SK-N-SH (cell line): ENCODE measurements around the gene GPR119. TPM values are rescaled to one million over a fixed set of nuclear protein-coding genes. Genes with fewer than 3 reads are reported as not detected.

Source experiments
- CTCF ChIA-PET: fragments of 300-600, 350-600 bp; formaldehyde crosslinking; extraction: SDS; loops from one replicate; lab custom pipeline; 2021; lab: Yijun Ruan, JAX
- POLR2A ChIA-PET: fragments of 350-600 bp; sonication (Branson Sonifier 250); formaldehyde crosslinking; extraction: SDS; loops from one replicate; lab custom pipeline; 2020; ENCODE audit warnings: antibody characterized with exemption, inconsistent platforms; lab: Yijun Ruan, JAX
- DNase-seq: peaks from one replicate; pipeline ENCODE4 v3.0.0; 2012
- H2AFZ ChIP-seq: fragments of 200-600 bp; sonication (generic); 2 replicates; pipeline ENCODE4 v1.8.1; 2016; ENCODE audit warnings: antibody characterized with exemption, mild to moderate bottlenecking, low read depth
- H3F3A ChIP-seq: fragments of 200-600 bp; sonication (generic); replicated peaks from 2 replicates; pipeline ENCODE3; 2016; ENCODE audit warnings: antibody characterized with exemption, mild to moderate bottlenecking; ENCODE audit not compliant: insufficient read depth
- H3K27ac ChIP-seq, 2 experiments: fragments of 200-500 bp in 1 of 2; fragments of 200-600 bp in 1 of 2; sonication (Bioruptor generic) in 1 of 2; sonication (generic), shearing (Covaris generic) in 1 of 2; 2 replicates each; pipeline versions ENCODE4 v1.5.1 to v1.6.1; 2014 to 2016; ENCODE audit warnings: low read depth in 2 of 2, inconsistent platforms in 1 of 2, low read length in 1 of 2, mild to moderate bottlenecking in 1 of 2, mixed read lengths in 1 of 2
- H3K27me3 ChIP-seq: fragments of 200-600 bp; sonication (generic), shearing (Covaris generic); 2 replicates; pipeline ENCODE4 v1.6.1; 2016; ENCODE audit warnings: mixed run types; ENCODE audit not compliant: insufficient read depth
- H3K36me3 ChIP-seq, 2 experiments: fragments of 200-500 bp in 1 of 2; fragments of 200-600 bp in 1 of 2; sonication (Bioruptor generic) in 1 of 2; sonication (generic) in 1 of 2; replicated peaks in 1 of 2; 2 replicates each; pipeline versions ENCODE3 to v1.5.1; 2014 to 2016; ENCODE audit warnings: low read length in 1 of 2, mild to moderate bottlenecking in 1 of 2; ENCODE audit not compliant: insufficient read depth in 2 of 2, control insufficient read depth in 1 of 2
- H3K4me1 ChIP-seq, 2 experiments: fragments of 200-500 bp in 1 of 2; fragments of 200-600 bp in 1 of 2; sonication (Bioruptor generic) in 1 of 2; sonication (generic), shearing (Covaris generic) in 1 of 2; 2 replicates each; pipeline versions ENCODE4 v1.5.1 to v1.6.1; 2014 to 2016; ENCODE audit warnings: low read depth in 1 of 2, low read length in 1 of 2, mixed run types in 1 of 2; ENCODE audit not compliant: insufficient read depth in 2 of 2, control insufficient read depth in 1 of 2
- H3K4me2 ChIP-seq: fragments of 200-600 bp; sonication (generic), shearing (Covaris generic); 2 replicates; pipeline ENCODE4 v1.6.1; 2017; ENCODE audit warnings: mixed run types
- H3K4me3 ChIP-seq, 2 experiments: fragments of 200-500 bp in 1 of 2; fragments of 200-600 bp in 1 of 2; sonication (Bioruptor generic) in 1 of 2; sonication (generic), shearing (Covaris generic) in 1 of 2; 2 replicates each; pipeline versions ENCODE4 v1.5.1 to v1.8.1; 2014 to 2016; ENCODE audit warnings: low read depth in 2 of 2, inconsistent platforms in 1 of 2, low read length in 1 of 2, mild to moderate bottlenecking in 1 of 2, mixed read lengths in 1 of 2, moderate library complexity in 1 of 2
- H3K79me2 ChIP-seq: fragments of 200-600 bp; sonication (generic); 2 replicates; pipeline ENCODE4 v1.8.1; 2017; ENCODE audit warnings: mild to moderate bottlenecking; ENCODE audit not compliant: insufficient read depth
- H3K9ac ChIP-seq: fragments of 200-600 bp; sonication (generic); 2 replicates; pipeline ENCODE4 v1.6.1; 2017; ENCODE audit warnings: mixed run types
- H3K9me2 ChIP-seq: fragments of 200-600 bp; sonication (generic); 2 replicates; pipeline ENCODE4 v1.6.1; 2017; ENCODE audit warnings: mixed run types
- H3K9me3 ChIP-seq: fragments of 200-600 bp; sonication (generic); 2 replicates; pipeline ENCODE4 v1.6.1; 2017; ENCODE audit warnings: mixed run types, mild to moderate bottlenecking, moderate library complexity
- H4K20me1 ChIP-seq: fragments of 200-600 bp; sonication (generic); 2 replicates; pipeline ENCODE4 v1.6.1; 2017; ENCODE audit warnings: mild to moderate bottlenecking, mixed run types; ENCODE audit not compliant: insufficient read depth
- CTCF ChIP-seq: fragments of 200-600 bp; sonication (generic); IDR thresholded peaks from 2 replicates; pipeline ENCODE4 v1.6.1; 2017; ENCODE audit warnings: antibody characterized with exemption, mild to moderate bottlenecking, moderate library complexity
- MEF2A ChIP-seq: IDR thresholded peaks from 2 replicates; pipeline ENCODE4 v1.4.0; 2012; ENCODE audit warnings: low read depth, borderline replicate concordance
- MXI1 ChIP-seq: IDR thresholded peaks from 2 replicates; pipeline ENCODE4 v1.6.1; 2012; ENCODE audit warnings: mild to moderate bottlenecking, low read depth, low read length, improper control_type of control experiment
- NFIC ChIP-seq: IDR thresholded peaks from 2 replicates; pipeline ENCODE4 v1.4.0; 2012; ENCODE audit warnings: borderline replicate concordance
- NRF1 ChIP-seq: IDR thresholded peaks from 2 replicates; pipeline ENCODE4 v1.6.1; 2012; ENCODE audit warnings: low read depth, mild to moderate bottlenecking, low read length
- REST ChIP-seq: IDR thresholded peaks from 2 replicates; pipeline ENCODE4 v1.6.1; 2012; ENCODE audit warnings: mild to moderate bottlenecking, low read depth, low read length, moderate library complexity
- TCF12 ChIP-seq: IDR thresholded peaks from 2 replicates; pipeline ENCODE4 v1.4.0; 2012
- USF1 ChIP-seq: IDR thresholded peaks from 2 replicates; pipeline ENCODE4 v1.4.0; 2012; ENCODE audit warnings: low read depth, borderline replicate concordance
- YY1 ChIP-seq: IDR thresholded peaks from 2 replicates; pipeline ENCODE4 v1.4.0; 2012; ENCODE audit warnings: low read depth, mild to moderate bottlenecking
- WGBS: methylation state at CpG from one replicate; pipeline ENCODE4 v1.1.6; 2017; ENCODE audit warnings: low lambda C conversion rate; 5-methylcytosine and 5-hydroxymethylcytosine counted together
- polyA plus RNA-seq, 3 experiments: library from polyadenylated mRNA; depleted of rRNA; stranded (reverse); fragments of >200 nt; gene quantifications; 2 replicates each; pipeline ENCODE4 v1.2.3, GENCODE V29; 2012
- TF ChIP-seq, protein P1 (sequence below): IDR thresholded peaks from 2 replicates; pipeline ENCODE4 v1.4.0; 2012; ENCODE audit warnings: low read depth, borderline replicate concordance

The GPR119 gene
- polyA plus RNA-seq, 1 of the 3 experiments (the other 2 are of a cell fraction), result not detected

DNA sequence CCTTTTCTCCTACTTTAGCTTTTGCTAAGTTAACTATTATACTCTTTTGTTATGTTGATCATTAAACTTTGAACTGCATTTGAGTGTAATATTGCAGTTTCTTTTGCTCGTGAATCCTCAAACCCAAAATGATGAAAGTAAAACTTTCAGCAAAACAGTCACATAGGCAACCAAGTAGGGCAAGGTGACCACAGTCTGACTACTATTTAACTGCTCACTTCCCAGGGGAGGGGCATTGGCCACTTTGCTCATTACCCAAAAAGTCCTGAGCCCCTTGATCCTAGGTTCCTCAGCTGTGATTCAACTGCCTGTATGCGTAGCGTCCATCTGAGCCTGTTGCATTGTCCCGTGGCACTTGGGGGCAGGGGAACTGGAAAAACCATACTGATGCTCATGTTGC, 33.3 kb upstream of the GPR119 start:
- no peaks in the 10 kb centered on the region; a peak in 1 of 4 replicates for H3K4me1 ChIP-seq
- no peak overlapping the region for H3K4me2 ChIP-seq
- no peak overlapping the region for H3K27ac ChIP-seq
- H3K27me3 ChIP-seq, result no peaks in the 10 kb centered on the region; the same call in 1 of the 2 replicates
- H3K4me3 ChIP-seq, result no peak overlapping the region
- TF ChIP-seq USF1 (no peak), MXI1 (no peak), NFIC (no peak), TCF12 (no peak), REST (no peak), CTCF (no peak), NRF1 (no peak), MEF2A (no peak), YY1 (no peak)
- TF ChIP-seq, protein P1, sequence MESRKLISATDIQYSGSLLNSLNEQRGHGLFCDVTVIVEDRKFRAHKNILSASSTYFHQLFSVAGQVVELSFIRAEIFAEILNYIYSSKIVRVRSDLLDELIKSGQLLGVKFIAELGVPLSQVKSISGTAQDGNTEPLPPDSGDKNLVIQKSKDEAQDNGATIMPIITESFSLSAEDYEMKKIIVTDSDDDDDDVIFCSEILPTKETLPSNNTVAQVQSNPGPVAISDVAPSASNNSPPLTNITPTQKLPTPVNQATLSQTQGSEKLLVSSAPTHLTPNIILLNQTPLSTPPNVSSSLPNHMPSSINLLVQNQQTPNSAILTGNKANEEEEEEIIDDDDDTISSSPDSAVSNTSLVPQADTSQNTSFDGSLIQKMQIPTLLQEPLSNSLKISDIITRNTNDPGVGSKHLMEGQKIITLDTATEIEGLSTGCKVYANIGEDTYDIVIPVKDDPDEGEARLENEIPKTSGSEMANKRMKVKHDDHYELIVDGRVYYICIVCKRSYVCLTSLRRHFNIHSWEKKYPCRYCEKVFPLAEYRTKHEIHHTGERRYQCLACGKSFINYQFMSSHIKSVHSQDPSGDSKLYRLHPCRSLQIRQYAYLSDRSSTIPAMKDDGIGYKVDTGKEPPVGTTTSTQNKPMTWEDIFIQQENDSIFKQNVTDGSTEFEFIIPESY, result no peak
- TF ChIP-seq, all 33 proteins: peak for 0
- peaks cover 6 to 17% of the 10 kb centered on the region in 2 experiments for H3K36me3 ChIP-seq
- ChIA-PET POLR2A (no interaction called here), CTCF (no interaction called here)
- no peaks in the 10 kb centered on the region for H3K9me3 ChIP-seq
- H3K9me2 ChIP-seq, result no peaks in the 10 kb centered on the region
- H3F3A ChIP-seq, result no peaks in the 10 kb centered on the region
- H3K79me2 ChIP-seq, result no peaks in the 10 kb centered on the region
- 61% methylated on average over 1 of the region's 4 CpGs for WGBS
- H2AFZ ChIP-seq, result no peak overlapping the region
- DNase-seq, result no peak
- no peaks in the 10 kb centered on the region for H4K20me1 ChIP-seq
- no peak overlapping the region for H3K9ac ChIP-seq
